Esophagus squamous epithelium (tissue), 5 donors: ENCODE results near the gene XPOT. TPM values are rescaled to one million over a fixed set of nuclear protein-coding genes. Genes with fewer than 3 reads are reported as not detected.

Experiments
- DNase-seq: peaks from one replicate; lab custom pipeline; 2025; lab: John Stamatoyannopoulos, UW
- H3K27ac ChIP-seq, 4 donors: fragments of 200-600 bp; sonication (generic); one replicate each; pipeline ENCODE4 v1.5.1; 2016 to 2019; ENCODE audit warnings: mild to moderate bottlenecking in 1 of 4
- H3K27me3 ChIP-seq, 4 donors: fragments of 200-600 bp; sonication (generic); 1 replicate in 3 of 4; 2 replicates in 1 of 4; pipeline versions ENCODE4 v1.5.1 to v1.6.0; 2017 to 2021; ENCODE audit warnings: antibody characterized with exemption in 1 of 4
- H3K36me3 ChIP-seq, 3 donors: fragments of 200-600 bp; sonication (generic); one replicate each; pipeline ENCODE4 v1.5.1; 2016 to 2019
- H3K4me1 ChIP-seq, 3 donors: fragments of 200-600 bp; sonication (generic); one replicate each; pipeline ENCODE4 v1.5.1; 2017 to 2019
- H3K4me3 ChIP-seq, 4 donors: fragments of 200-600 bp; sonication (generic); 1 replicate in 3 of 4; 2 replicates in 1 of 4; pipeline ENCODE4 v1.5.1; 2016 to 2019; ENCODE audit warnings: mild to moderate bottlenecking in 2 of 4, moderate library complexity in 1 of 4
- H3K9me3 ChIP-seq, 3 donors: fragments of 200-600 bp; sonication (generic); one replicate each; pipeline ENCODE4 v1.5.1; 2016 to 2019
- POLR2A ChIP-seq, 4 donors: fragments of 450-650 bp; IDR thresholded peaks; one replicate each; pipeline ENCODE4 v1.6.1; 2017; ENCODE audit warnings: antibody characterized with exemption in 4 of 4, mild to moderate bottlenecking in 4 of 4, moderate library complexity in 3 of 4
- WGBS, 2 donors: methylation state at CpG; one replicate each; pipeline ENCODE4 v1.1.5; 2018; 5-methylcytosine and 5-hydroxymethylcytosine counted together
- intact Hi-C: fragments of 100-400 bp; cut with DNase I; formaldehyde crosslinking; loops from one replicate; pipeline ENCODE4 v1.15.0; 2022
- small RNA-seq, 4 donors: library from RNA; depleted of rRNA; stranded (forward); fragments of <200 nt; gene quantifications; one replicate each; pipeline ENCODE3, GENCODE V24; 2016
- total RNA-seq, 4 donors: library from RNA; depleted of rRNA; stranded (reverse); fragments of >200 nt; gene quantifications; one replicate each; pipeline ENCODE4 v1.1.0, GENCODE V29; 2016
- TF ChIP-seq, protein P1 (sequence below), 6 experiments: fragments of 450-650 bp in 4 of 6; fragments of 200-600 bp in 2 of 6; sonication (generic) in 2 of 6; IDR thresholded peaks; one replicate each; pipeline ENCODE4 v1.5.1; 2016 to 2019; ENCODE audit warnings: antibody characterized with exemption in 6 of 6, mild to moderate bottlenecking in 4 of 6, moderate library complexity in 4 of 6
- donor health status: DM: yes; HTN: yes; CAD: no.

Gene XPOT
- total RNA-seq, 4 donors from 2014 or later = 29.9 to 61.2 (median 38.0) TPM

DNA sequence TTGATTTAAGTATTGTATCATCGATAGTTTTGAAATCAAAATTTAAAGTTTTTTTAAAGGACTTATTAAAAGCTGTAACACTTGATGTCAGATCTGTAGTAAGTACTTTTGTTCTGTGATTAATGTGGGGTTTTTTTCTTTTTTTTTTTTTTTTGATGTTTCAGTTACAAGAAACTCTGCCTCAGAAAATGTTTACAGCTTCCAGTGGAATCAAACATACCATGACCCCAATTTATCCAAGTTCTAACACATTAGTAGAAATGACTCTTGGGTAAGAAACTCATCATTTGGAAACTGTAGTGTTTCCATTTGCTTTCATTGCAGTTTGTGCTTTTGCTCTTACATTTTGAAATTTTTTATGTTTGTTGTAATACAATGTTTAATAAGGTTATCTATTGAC, 93.3 kb downstream of the XPOT start:
- Histone ChIP-seq H3K36me3 (peaks cover 4 to 100% (median 15%) of the 10 kb centered on the region in 3 donors), H3K4me1 (no peaks in the 10 kb centered on the region), H3K27ac (no peak overlapping the region), H3K9me3 (no peaks in the 10 kb centered on the region), H3K27me3 (no peaks in the 10 kb centered on the region), H3K4me3 (no peak overlapping the region)
- no peak for DNase-seq
- TF ChIP-seq, protein P1, sequence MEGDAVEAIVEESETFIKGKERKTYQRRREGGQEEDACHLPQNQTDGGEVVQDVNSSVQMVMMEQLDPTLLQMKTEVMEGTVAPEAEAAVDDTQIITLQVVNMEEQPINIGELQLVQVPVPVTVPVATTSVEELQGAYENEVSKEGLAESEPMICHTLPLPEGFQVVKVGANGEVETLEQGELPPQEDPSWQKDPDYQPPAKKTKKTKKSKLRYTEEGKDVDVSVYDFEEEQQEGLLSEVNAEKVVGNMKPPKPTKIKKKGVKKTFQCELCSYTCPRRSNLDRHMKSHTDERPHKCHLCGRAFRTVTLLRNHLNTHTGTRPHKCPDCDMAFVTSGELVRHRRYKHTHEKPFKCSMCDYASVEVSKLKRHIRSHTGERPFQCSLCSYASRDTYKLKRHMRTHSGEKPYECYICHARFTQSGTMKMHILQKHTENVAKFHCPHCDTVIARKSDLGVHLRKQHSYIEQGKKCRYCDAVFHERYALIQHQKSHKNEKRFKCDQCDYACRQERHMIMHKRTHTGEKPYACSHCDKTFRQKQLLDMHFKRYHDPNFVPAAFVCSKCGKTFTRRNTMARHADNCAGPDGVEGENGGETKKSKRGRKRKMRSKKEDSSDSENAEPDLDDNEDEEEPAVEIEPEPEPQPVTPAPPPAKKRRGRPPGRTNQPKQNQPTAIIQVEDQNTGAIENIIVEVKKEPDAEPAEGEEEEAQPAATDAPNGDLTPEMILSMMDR (IDR thresholded peaks at IDR 0.05) = no peak
- TF ChIP-seq POLR2A (IDR thresholded peaks at IDR 0.05) = no peak
- WGBS, 2 donors = 90 to 91% methylated on average over 1 of the region's 1 CpG
- intact Hi-C loops = no loop called here

DNA sequence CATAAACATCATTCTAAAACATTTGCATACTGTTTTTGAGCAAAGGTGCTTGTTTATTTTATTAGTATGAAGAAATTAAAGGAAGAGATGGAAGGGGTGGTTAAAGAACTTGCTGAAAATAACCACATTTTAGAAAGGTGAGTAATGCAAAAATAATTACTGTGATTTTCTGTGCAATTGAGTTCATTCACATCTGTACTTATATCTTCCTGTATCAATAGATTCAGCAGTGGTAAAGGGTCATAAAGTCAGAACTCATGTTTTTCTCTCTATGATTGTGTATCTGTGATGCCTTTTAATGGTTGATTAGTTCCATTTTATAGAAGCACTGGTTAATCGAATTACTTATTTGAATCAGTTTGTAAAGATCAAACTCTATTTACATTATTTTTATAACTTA, 93.7 kb downstream of the XPOT start:
- WGBS, 2 donors = 89 to 96% methylated on average over 1 of the region's 1 CpG
- TF ChIP-seq, protein P1 (IDR thresholded peaks at IDR 0.05) = no peak
- TF ChIP-seq POLR2A (IDR thresholded peaks at IDR 0.05) = no peak
- DNase-seq = no peak
- H3K4me3 ChIP-seq = no peak overlapping the region
- no peak overlapping the region for H3K27ac ChIP-seq
- intact Hi-C loops = no loop called here
- H3K36me3 ChIP-seq = peaks cover 4 to 98% (median 11%) of the 10 kb centered on the region in 3 donors
- H3K27me3 ChIP-seq = no peaks in the 10 kb centered on the region
- no peaks in the 10 kb centered on the region for H3K4me1 ChIP-seq
- no peaks in the 10 kb centered on the region for H3K9me3 ChIP-seq

DNA sequence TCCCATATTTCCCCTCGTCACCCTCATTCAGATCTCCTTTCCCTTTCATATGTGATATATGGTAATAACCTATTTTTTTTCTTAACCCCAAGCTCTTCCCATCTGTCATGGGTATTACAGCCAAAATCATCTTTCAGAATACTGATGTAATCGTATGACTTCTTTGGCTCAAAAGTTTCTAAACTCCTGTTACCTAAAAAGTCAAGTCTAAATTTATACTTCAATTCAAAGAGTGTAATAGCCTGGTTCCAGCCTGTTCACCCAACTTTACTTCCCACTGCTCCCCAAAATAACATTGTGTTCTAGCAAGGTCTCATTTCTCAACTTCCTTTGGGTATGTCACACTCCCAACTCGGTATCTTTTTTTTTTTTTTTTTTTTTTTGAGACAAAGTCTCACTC, 96.2 kb downstream of the XPOT start:
- no peaks in the 10 kb centered on the region for H3K4me1 ChIP-seq
- H3K27me3 ChIP-seq = no peaks in the 10 kb centered on the region
- DNase-seq = no peak
- WGBS, 2 donors = 66 to 80% methylated on average over 3 of the region's 3 CpGs
- H3K4me3 ChIP-seq = no peak overlapping the region
- peaks cover 0 to 74% (median 4%) of the 10 kb centered on the region in 3 donors for H3K36me3 ChIP-seq
- H3K27ac ChIP-seq = no peak overlapping the region
- intact Hi-C loops = no loop called here
- no peaks in the 10 kb centered on the region for H3K9me3 ChIP-seq
- TF ChIP-seq POLR2A (IDR thresholded peaks at IDR 0.05) = no peak
- TF ChIP-seq, protein P1 (IDR thresholded peaks at IDR 0.05) = no peak

Small RNAs within 50 kb of the gene (small RNA-seq; reads per million reads assigned to genes)
- gene RF01210 = 0 to 0.27 (median 0) reads per million in 4 donors

Other genes starting within 250 kb of the XPOT start
- gene KICS2, start 182.1 kb upstream of the XPOT start, total RNA-seq = 10 to 100 TPM in 2 of 4 donors, 1 to 10 TPM in 2; 6.2 to 15.8 (median 9.8) TPM
- gene C12orf56, start 13.6 kb upstream of the XPOT start, total RNA-seq = 1 to 10 TPM in 3 of 4 donors, under 1 TPM in 1; 1.00 to 6.8 (median 3.0) TPM
- 10 to 100 TPM; 12.5 to 25.7 (median 20.7) TPM for gene TBK1, start 47.7 kb downstream of the XPOT start, total RNA-seq
- gene RASSF3, start 206.1 kb downstream of the XPOT start, total RNA-seq = 10 to 100 TPM; 10.4 to 44.4 (median 15.5) TPM